Measurements from ENCODE around the gene EMP1.

Gene EMP1

DNA sequence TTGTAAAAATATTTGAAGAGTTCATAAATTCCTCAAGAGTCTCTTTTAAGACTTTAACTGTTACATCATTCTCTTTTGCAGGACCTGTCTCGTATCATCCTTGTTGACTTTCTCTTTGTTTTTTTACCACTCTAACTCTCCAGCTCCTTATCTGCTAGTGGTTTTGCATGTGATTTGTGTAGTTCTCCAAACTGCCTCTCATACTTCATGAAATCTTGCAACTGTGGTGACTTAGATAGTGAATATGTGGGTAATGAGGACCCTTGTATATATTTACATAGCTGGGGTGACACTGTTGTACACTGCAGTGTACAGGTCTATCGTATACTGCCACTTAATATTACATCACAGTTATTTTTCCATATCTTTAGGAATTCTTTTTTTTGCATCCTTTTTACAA, 40.2 kb upstream of the EMP1 start:
- Histone ChIP-seq H3K4me1 (ENCODE audit: control insufficient read depth in 5 of 5, insufficient read depth in 5 of 5, low read length in 5 of 5) (peaks cover 3 to 36% (median 32%) of the 10 kb centered on the region in 5 donors), H3K27me3 (ENCODE audit: control insufficient read depth in 5 of 5, insufficient read depth in 4 of 5, low read length in 5 of 5) (no peaks in the 10 kb centered on the region), H3K27ac (ENCODE audit: low read depth, low read length) (no peak overlapping the region), H3K4me3 (ENCODE audit: low read depth in 1 of 5, low read length in 5 of 5) (no peak overlapping the region), H3K9me3 (ENCODE audit: control insufficient read depth in 5 of 5, low read length in 5 of 5) (peaks cover 0 to 3% (median 0%) of the 10 kb centered on the region in 5 donors), H3K9ac (ENCODE audit: low read length in 5 of 5) (no peak overlapping the region), H3K36me3 (ENCODE audit: control insufficient read depth in 5 of 5, insufficient read depth in 5 of 5, low read length in 5 of 5) (no peaks in the 10 kb centered on the region)

DNA sequence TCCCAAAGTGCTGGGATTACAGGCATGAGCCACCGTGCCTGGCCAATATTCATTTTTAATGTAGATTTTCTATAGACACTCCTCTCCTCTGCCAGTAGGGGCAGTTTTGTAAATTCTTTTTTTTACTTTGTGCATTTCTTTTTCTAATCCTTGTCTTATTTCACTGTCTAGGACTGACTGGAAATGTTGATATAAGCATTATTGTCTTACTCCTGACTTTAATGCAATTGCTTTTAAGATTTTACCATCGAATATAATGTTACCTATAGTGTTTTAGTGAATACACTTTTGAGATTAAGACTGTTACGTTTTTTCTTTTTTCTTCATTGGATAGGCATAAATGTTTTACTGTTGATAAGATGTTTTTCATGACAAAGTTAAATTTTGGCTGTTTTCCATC, 35.4 kb upstream of the EMP1 start:
- Histone ChIP-seq H3K27ac (ENCODE audit: low read depth, low read length) (no peak overlapping the region), H3K36me3 (ENCODE audit: control insufficient read depth in 5 of 5, insufficient read depth in 5 of 5, low read length in 5 of 5) (no peaks in the 10 kb centered on the region), H3K27me3 (ENCODE audit: control insufficient read depth in 5 of 5, insufficient read depth in 4 of 5, low read length in 5 of 5) (peaks cover 0 to 3% (median 0%) of the 10 kb centered on the region in 5 donors), H3K9me3 (ENCODE audit: control insufficient read depth in 5 of 5, low read length in 5 of 5) (no peaks in the 10 kb centered on the region), H3K4me1 (ENCODE audit: control insufficient read depth in 5 of 5, insufficient read depth in 5 of 5, low read length in 5 of 5) (peaks cover 3 to 28% (median 25%) of the 10 kb centered on the region in 5 donors), H3K9ac (ENCODE audit: low read length in 5 of 5) (no peak overlapping the region), H3K4me3 (ENCODE audit: low read depth in 1 of 5, low read length in 5 of 5) (no peak overlapping the region)

DNA sequence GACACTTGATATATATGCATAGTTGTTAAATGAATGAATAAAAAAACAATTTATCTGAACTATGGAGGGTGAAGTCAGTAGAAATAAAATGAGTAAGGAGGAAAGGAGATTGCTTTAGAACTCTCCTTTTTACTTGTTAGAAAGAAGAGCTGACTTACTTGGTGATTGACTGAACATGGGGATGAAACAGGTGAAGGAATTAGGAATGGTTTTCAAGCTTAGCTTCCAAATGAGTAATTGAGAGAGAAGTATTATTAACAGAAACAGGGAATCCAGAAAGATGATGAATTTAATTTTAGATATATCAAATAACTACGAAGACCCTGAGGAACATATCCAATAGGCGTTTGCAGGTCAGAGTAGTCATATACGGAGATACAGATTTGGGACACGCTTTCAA, 33.6 kb upstream of the EMP1 start:
- peak overlapping the region in 1 of 5 donors; percentile 43 for H3K9ac ChIP-seq (ENCODE audit: low read length in 5 of 5)
- H3K4me1 ChIP-seq (ENCODE audit: control insufficient read depth in 5 of 5, insufficient read depth in 5 of 5, low read length in 5 of 5): peaks cover 3 to 39% (median 31%) of the 10 kb centered on the region in 5 donors
- peaks cover 0 to 5% (median 0%) of the 10 kb centered on the region in 5 donors for H3K9me3 ChIP-seq (ENCODE audit: control insufficient read depth in 5 of 5, low read length in 5 of 5)
- H3K27ac ChIP-seq (ENCODE audit: low read depth, low read length): peak overlapping the region; percentile 55
- no peak overlapping the region for H3K4me3 ChIP-seq (ENCODE audit: low read depth in 1 of 5, low read length in 5 of 5)
- no peaks in the 10 kb centered on the region for H3K36me3 ChIP-seq (ENCODE audit: control insufficient read depth in 5 of 5, insufficient read depth in 5 of 5, low read length in 5 of 5)
- H3K27me3 ChIP-seq (ENCODE audit: control insufficient read depth in 5 of 5, insufficient read depth in 4 of 5, low read length in 5 of 5): peaks cover 0 to 3% (median 0%) of the 10 kb centered on the region in 5 donors

DNA sequence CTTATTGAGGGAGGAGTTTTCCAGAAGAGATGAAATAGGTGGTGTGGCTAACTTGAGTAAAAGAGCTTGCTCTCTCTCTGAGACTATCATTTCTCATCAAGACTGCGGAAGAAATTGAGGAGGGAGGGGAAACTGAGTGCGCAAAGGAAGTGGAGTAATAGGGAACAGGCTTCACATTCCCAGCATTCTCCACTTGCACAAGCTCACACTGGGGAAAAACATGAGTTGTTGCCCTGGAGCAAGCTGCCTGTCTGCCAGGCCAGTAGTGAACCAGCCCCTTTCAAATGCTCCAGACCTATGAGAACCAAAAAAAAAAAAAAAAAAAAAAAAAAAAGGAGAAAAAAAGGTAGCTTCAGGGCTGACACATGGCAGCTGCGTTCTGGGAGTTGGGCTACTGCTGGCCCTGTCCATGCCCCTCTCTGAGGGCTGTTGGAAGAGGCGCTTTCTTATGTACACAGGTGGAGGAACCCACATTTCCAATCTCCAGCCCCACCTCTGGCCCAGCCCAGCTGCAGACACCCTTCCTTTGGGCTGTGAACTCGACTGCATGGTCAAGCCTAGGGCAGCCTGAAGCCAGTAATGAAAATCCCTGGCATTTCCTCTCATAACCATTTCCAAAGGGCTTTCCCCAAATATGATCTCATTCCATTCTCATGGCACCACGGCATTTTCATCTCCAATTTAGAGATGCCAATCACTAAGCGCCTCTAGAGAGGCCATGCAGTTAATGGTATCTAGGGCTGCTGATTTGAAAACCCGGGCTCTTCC, 32.5 kb upstream of the EMP1 start:
- peaks cover 0 to 5% (median 0%) of the 10 kb centered on the region in 5 donors for H3K9me3 ChIP-seq (ENCODE audit: control insufficient read depth in 5 of 5, low read length in 5 of 5)
- H3K9ac ChIP-seq (ENCODE audit: low read length in 5 of 5): peak overlapping the region in 2 of 5 donors; percentile 33 to 43
- H3K4me1 ChIP-seq (ENCODE audit: control insufficient read depth in 5 of 5, insufficient read depth in 5 of 5, low read length in 5 of 5): peaks cover 3 to 43% (median 35%) of the 10 kb centered on the region in 5 donors
- peaks cover 0 to 3% (median 0%) of the 10 kb centered on the region in 5 donors for H3K27me3 ChIP-seq (ENCODE audit: control insufficient read depth in 5 of 5, insufficient read depth in 4 of 5, low read length in 5 of 5)
- no peaks in the 10 kb centered on the region for H3K36me3 ChIP-seq (ENCODE audit: control insufficient read depth in 5 of 5, insufficient read depth in 5 of 5, low read length in 5 of 5)
- H3K27ac ChIP-seq (ENCODE audit: low read depth, low read length): peak overlapping the region; percentile 55
- H3K4me3 ChIP-seq (ENCODE audit: low read depth in 1 of 5, low read length in 5 of 5): no peak overlapping the region

DNA sequence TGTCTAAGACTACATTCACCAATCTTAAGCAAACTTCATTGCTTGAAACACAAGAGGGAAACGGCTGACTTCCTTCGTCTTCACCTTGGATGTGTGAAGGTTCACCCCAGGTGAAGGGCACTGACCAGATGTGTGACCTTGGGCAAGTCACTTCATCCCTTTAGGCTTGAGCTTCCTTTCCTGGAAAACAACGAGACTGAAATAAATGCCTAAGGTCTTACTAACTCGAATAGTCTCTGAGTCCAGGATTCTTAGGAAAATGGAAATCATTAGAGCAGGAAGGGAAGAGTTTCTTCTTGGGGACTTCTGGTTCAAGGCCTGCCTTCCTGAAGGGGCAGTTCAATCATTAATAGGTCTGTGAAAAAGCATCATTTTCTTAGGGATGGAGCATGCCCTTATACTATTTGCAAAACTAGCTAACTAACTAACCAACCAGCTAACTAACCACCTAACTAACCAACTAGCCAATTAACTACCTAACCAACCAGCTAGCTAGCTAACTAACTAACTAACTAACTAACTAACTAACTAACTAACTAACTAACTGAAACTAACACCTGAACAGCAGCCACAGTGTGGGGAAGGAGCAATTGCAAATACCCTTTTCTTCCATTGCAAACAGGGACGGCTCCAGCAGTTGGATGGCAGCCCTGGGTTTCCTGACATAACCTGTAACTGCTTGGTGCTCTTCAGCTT, 31.5 kb upstream of the EMP1 start:
- no peaks in the 10 kb centered on the region for H3K36me3 ChIP-seq (ENCODE audit: control insufficient read depth in 5 of 5, insufficient read depth in 5 of 5, low read length in 5 of 5)
- H3K4me3 ChIP-seq (ENCODE audit: low read depth in 1 of 5, low read length in 5 of 5): peak overlapping the region in 1 of 5 donors; percentile 11
- H3K9ac ChIP-seq (ENCODE audit: low read length in 5 of 5): peak overlapping the region in 3 of 5 donors; percentile 25 to 54 (median 43)
- H3K4me1 ChIP-seq (ENCODE audit: control insufficient read depth in 5 of 5, insufficient read depth in 5 of 5, low read length in 5 of 5): peaks cover 3 to 50% (median 39%) of the 10 kb centered on the region in 5 donors
- peaks cover 0 to 5% (median 0%) of the 10 kb centered on the region in 5 donors for H3K9me3 ChIP-seq (ENCODE audit: control insufficient read depth in 5 of 5, low read length in 5 of 5)
- H3K27ac ChIP-seq (ENCODE audit: low read depth, low read length): peak overlapping the region; percentile 55
- H3K27me3 ChIP-seq (ENCODE audit: control insufficient read depth in 5 of 5, insufficient read depth in 4 of 5, low read length in 5 of 5): peaks cover 0 to 3% (median 0%) of the 10 kb centered on the region in 5 donors

DNA sequence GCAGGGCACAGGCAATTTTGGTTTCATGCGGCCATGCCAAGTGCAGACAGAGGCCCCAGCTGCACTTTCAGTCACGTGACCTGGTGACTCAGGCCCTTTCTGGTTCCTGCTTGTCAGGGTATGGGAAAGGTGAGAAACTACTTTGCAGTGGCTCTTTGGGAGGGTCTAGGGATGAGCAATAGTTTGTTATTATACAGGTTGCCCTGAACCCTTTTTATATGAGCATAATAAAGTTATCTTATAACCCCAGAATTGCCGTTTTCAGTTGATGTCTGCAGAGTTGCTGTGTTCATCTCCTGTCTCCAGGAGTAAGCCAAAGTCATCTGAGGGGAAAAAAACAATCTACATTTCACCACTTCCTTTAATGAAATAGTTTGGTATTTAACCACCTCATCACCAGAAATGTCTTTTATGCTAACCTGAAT, 30.9 kb upstream of the EMP1 start:
- Histone ChIP-seq H3K4me3 (ENCODE audit: low read depth in 1 of 5, low read length in 5 of 5) (peak overlapping the region in 1 of 5 donors; percentile 11), H3K9ac (ENCODE audit: low read length in 5 of 5) (peak overlapping the region in 2 of 5 donors; percentile 25 to 54), H3K27me3 (ENCODE audit: control insufficient read depth in 5 of 5, insufficient read depth in 4 of 5, low read length in 5 of 5) (peaks cover 0 to 3% (median 0%) of the 10 kb centered on the region in 5 donors), H3K27ac (ENCODE audit: low read depth, low read length) (peak overlapping the region; percentile 55), H3K4me1 (ENCODE audit: control insufficient read depth in 5 of 5, insufficient read depth in 5 of 5, low read length in 5 of 5) (peaks cover 3 to 50% (median 39%) of the 10 kb centered on the region in 5 donors), H3K36me3 (ENCODE audit: control insufficient read depth in 5 of 5, insufficient read depth in 5 of 5, low read length in 5 of 5) (no peaks in the 10 kb centered on the region), H3K9me3 (ENCODE audit: control insufficient read depth in 5 of 5, low read length in 5 of 5) (peaks cover 0 to 5% (median 0%) of the 10 kb centered on the region in 5 donors)

DNA sequence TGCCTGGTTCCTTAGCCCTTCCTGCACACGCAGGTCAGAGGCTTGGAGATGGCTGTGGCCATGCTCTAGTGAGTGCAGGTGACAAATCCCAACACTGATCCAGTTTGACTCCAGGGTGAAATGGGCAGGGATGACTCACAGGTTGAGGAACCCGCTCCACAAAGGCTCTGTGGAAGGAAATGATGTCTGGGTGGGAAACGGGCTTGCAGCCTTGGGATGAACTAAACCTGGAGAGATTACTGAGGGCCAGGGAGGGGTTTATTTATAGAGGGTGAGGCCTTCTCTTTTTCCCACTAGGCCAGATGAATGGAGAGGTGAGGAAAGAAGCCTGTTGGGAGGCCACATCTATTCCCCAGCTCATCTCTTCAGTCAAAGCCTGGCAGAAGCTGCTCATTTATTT, 29.3 kb upstream of the EMP1 start:
- Histone ChIP-seq H3K4me3 (ENCODE audit: low read depth in 1 of 5, low read length in 5 of 5) (no peak overlapping the region), H3K4me1 (ENCODE audit: control insufficient read depth in 5 of 5, insufficient read depth in 5 of 5, low read length in 5 of 5) (peaks cover 7 to 61% (median 51%) of the 10 kb centered on the region in 5 donors), H3K27me3 (ENCODE audit: control insufficient read depth in 5 of 5, insufficient read depth in 4 of 5, low read length in 5 of 5) (peaks cover 0 to 3% (median 0%) of the 10 kb centered on the region in 5 donors), H3K27ac (ENCODE audit: low read depth, low read length) (peak overlapping the region; percentile 55), H3K36me3 (ENCODE audit: control insufficient read depth in 5 of 5, insufficient read depth in 5 of 5, low read length in 5 of 5) (no peaks in the 10 kb centered on the region), H3K9me3 (ENCODE audit: control insufficient read depth in 5 of 5, low read length in 5 of 5) (peaks cover 0 to 5% (median 0%) of the 10 kb centered on the region in 5 donors), H3K9ac (ENCODE audit: low read length in 5 of 5) (no peak overlapping the region)

DNA sequence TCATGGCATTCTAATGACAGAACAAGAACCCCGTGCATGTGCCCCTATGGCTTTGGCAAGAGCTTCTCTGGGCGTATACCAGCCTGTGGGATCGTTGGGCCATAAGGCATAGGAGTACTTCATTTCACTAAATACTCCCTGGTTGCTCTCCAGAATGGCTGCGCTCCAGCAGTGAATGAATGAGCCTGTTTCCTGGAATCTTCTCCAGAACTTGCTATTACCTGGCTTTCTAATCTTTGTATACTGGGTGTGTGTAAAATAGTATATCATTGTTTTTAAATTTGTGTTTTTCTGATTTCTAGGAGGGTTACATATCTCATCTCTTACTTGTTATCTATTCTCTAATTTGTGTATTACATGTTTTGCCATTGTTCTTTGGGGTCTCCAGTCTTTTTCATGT, 28.6 kb upstream of the EMP1 start:
- Histone ChIP-seq H3K27ac (ENCODE audit: low read depth, low read length) (no peak overlapping the region), H3K4me1 (ENCODE audit: control insufficient read depth in 5 of 5, insufficient read depth in 5 of 5, low read length in 5 of 5) (peaks cover 9 to 68% (median 58%) of the 10 kb centered on the region in 5 donors), H3K4me3 (ENCODE audit: low read depth in 1 of 5, low read length in 5 of 5) (no peak overlapping the region), H3K36me3 (ENCODE audit: control insufficient read depth in 5 of 5, insufficient read depth in 5 of 5, low read length in 5 of 5) (no peaks in the 10 kb centered on the region), H3K9ac (ENCODE audit: low read length in 5 of 5) (no peak overlapping the region), H3K9me3 (ENCODE audit: control insufficient read depth in 5 of 5, low read length in 5 of 5) (peaks cover 0 to 5% (median 0%) of the 10 kb centered on the region in 5 donors), H3K27me3 (ENCODE audit: control insufficient read depth in 5 of 5, insufficient read depth in 4 of 5, low read length in 5 of 5) (peaks cover 0 to 3% (median 0%) of the 10 kb centered on the region in 5 donors)

DNA sequence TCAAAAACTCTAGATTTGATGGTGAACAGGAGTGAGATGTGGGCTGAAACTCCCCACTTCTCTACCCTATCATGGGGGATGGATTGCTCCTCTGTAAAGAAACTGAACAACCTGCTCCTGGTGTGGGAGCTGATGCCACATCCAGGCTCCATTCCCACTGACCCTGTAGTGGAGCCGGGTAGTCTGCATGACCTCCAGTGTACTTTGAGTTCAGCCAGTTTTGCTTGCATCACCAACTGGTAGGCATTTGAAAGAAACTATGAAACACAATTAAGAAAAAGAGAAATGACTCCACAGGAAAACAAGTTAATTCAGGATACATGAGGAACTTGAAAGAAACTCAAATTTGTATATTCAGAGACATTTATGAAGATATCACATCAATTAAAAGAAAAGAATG, 27.3 kb upstream of the EMP1 start:
- Histone ChIP-seq H3K9me3 (ENCODE audit: control insufficient read depth in 5 of 5, low read length in 5 of 5) (peaks cover 0 to 5% (median 0%) of the 10 kb centered on the region in 5 donors), H3K4me1 (ENCODE audit: control insufficient read depth in 5 of 5, insufficient read depth in 5 of 5, low read length in 5 of 5) (peaks cover 13 to 71% (median 63%) of the 10 kb centered on the region in 5 donors), H3K4me3 (ENCODE audit: low read depth in 1 of 5, low read length in 5 of 5) (no peak overlapping the region), H3K27ac (ENCODE audit: low read depth, low read length) (no peak overlapping the region), H3K36me3 (ENCODE audit: control insufficient read depth in 5 of 5, insufficient read depth in 5 of 5, low read length in 5 of 5) (no peaks in the 10 kb centered on the region), H3K9ac (ENCODE audit: low read length in 5 of 5) (no peak overlapping the region), H3K27me3 (ENCODE audit: control insufficient read depth in 5 of 5, insufficient read depth in 4 of 5, low read length in 5 of 5) (peaks cover 0 to 3% (median 0%) of the 10 kb centered on the region in 5 donors)
